GM12878 (cell line): Measurements from ENCODE around the gene TFRC.

ENCODE experiments used
- ELK1 ChIP-seq: IDR thresholded peaks from 2 replicates; pipeline ENCODE4 v1.6.1; 2012; ENCODE audit warnings: low read depth, low read length, improper control_type of control experiment
- EZH2 ChIP-seq: IDR thresholded peaks from 2 replicates; pipeline ENCODE4 v1.6.1; 2012; ENCODE audit warnings: low read depth, mild to moderate bottlenecking, control low read depth, inconsistent platforms, low read length, borderline replicate concordance; ENCODE audit not compliant: control insufficient read depth
- MXI1 ChIP-seq: fragments of 150-350 bp; IDR thresholded peaks from 2 replicates; pipeline ENCODE4 v1.6.1; 2011; ENCODE audit warnings: low read depth, mild to moderate bottlenecking, inconsistent platforms, low read length, improper control_type of control experiment
- SRF ChIP-seq, 2 experiments: IDR thresholded peaks; 2 replicates each; pipeline ENCODE4 v1.6.1; 2011; ENCODE audit warnings: low read depth in 2 of 2, low read length in 2 of 2, mild to moderate bottlenecking in 1 of 2, moderate library complexity in 1 of 2
- USF1 ChIP-seq: IDR thresholded peaks from 2 replicates; pipeline ENCODE4 v1.6.1; 2011; ENCODE audit warnings: borderline replicate concordance, low read depth, mild to moderate bottlenecking, moderate library complexity, mixed read lengths, low read length; ENCODE audit not compliant: insufficient read depth; ENCODE audit errors: extremely low read length
- ZNF274 ChIP-seq: IDR thresholded peaks from one replicate; pipeline ENCODE4 v1.8.0; 2011; ENCODE audit not compliant: insufficient read length, insufficient read depth
- TF ChIP-seq, protein P1 (sequence below), 3 experiments: IDR thresholded peaks in 2 of 3; conservative IDR thresholded peaks in 1 of 3; 2 replicates each; pipeline ENCODE4 v1.5.1; 2011; ENCODE audit warnings: low read depth in 3 of 3, low read length in 3 of 3, mild to moderate bottlenecking in 3 of 3, control low read depth in 2 of 3, moderate library complexity in 2 of 3, inconsistent platforms in 1 of 3, mixed read lengths in 1 of 3; ENCODE audit not compliant: control insufficient read depth in 2 of 3, insufficient read depth in 1 of 3; ENCODE audit errors: extremely low read depth in 1 of 3
- TF ChIP-seq, protein P2 (sequence below): IDR thresholded peaks from 2 replicates; pipeline ENCODE4 v1.6.1; 2011; ENCODE audit warnings: low read depth, mild to moderate bottlenecking, low read length, moderate library complexity, borderline replicate concordance; ENCODE audit errors: extremely low read depth

GRCh38 chr3:196051282-196052076 lies 30.4 kb downstream of the TFRC start:
- TF ChIP-seq, protein P1, sequence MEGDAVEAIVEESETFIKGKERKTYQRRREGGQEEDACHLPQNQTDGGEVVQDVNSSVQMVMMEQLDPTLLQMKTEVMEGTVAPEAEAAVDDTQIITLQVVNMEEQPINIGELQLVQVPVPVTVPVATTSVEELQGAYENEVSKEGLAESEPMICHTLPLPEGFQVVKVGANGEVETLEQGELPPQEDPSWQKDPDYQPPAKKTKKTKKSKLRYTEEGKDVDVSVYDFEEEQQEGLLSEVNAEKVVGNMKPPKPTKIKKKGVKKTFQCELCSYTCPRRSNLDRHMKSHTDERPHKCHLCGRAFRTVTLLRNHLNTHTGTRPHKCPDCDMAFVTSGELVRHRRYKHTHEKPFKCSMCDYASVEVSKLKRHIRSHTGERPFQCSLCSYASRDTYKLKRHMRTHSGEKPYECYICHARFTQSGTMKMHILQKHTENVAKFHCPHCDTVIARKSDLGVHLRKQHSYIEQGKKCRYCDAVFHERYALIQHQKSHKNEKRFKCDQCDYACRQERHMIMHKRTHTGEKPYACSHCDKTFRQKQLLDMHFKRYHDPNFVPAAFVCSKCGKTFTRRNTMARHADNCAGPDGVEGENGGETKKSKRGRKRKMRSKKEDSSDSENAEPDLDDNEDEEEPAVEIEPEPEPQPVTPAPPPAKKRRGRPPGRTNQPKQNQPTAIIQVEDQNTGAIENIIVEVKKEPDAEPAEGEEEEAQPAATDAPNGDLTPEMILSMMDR (IDR thresholded peaks at IDR 0.05 in 2 of 3, conservative IDR thresholded peaks at IDR 0.05 in 1 of 3; ENCODE audit: control insufficient read depth in 2 of 3, extremely low read depth in 1 of 3, insufficient read depth in 1 of 3, low read depth in 3 of 3, low read length in 3 of 3) = no peak
- TF ChIP-seq EZH2 (no peak), SRF (IDR thresholded peaks at IDR 0.05; ENCODE audit: low read depth in 2 of 2, low read length in 2 of 2) (no peak), ELK1 (no peak), MXI1 (no peak), USF1 (no peak), ZNF274 (no peak)
- TF ChIP-seq, protein P2, sequence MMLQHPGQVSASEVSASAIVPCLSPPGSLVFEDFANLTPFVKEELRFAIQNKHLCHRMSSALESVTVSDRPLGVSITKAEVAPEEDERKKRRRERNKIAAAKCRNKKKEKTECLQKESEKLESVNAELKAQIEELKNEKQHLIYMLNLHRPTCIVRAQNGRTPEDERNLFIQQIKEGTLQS = no peak
